GM04504 (cell line): ENCODE data around the gene HS6ST1.

Experiments
- DNase-seq: peaks from one replicate; pipeline ENCODE4 v3.0.0-alpha.2; 2012; ENCODE audit warnings: low read depth

The HS6ST1 gene

DNA sequence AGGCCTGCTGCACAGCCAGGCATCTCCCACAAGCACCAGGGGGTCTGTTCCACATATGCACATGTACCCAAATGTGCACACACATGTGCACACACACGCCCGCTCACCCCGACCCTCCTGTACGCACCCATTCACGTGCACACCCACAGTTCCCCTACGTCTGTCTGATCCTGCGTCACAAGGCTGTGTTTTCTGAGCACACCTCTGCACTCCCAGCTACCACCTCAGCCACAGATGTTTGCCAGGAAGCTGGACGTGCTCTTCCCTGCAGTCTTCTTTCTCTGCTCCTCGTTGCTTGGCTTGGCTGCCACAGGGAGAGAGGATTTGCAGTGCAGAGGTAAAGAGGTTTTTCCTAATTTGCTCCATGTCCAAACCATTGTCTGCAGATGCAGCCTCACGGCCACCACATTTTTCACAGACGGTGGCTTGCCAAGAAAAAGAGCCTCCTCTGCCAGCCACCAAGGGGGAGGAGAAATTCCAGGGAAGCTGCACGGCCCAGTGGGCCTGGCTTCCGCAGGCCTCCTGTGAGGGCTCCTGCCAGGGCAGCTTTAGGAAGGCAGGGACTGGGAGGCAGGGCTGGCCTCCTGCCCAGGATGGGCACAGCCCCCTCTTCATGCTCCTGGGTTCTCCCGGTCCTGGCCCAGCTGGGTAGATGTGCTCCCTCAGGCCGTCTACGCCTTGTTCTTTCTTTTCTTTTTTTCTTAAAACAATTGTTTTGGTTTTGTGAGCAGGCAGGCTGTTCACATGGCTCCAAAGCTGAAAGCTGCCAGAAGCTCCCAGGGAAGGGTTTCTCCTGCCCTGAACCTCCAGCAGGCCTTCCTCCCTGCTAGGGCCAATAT is 29.3 kb upstream of the HS6ST1 start:
- DNase-seq, result peak; percentile 57

DNA sequence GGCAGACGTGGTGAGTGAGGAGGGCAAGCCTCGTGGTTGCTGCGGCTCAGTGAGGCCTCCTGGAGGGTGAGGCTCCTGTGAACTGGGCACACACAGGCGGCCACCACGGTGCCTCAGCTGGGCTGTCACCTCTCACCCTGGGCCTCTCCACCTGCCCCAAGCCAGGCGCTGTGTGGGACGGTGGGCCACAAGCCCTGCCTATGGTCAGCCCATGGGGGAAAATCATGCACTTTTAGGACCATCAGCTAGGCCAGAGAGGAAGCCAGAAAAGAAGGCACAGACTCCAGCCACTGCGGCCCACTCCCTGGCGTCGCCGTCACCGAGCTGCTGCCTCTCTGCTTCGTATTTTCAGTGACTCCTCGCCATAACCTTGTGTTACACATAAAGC is 28.5 kb upstream of the HS6ST1 start:
- no peak for DNase-seq

DNA sequence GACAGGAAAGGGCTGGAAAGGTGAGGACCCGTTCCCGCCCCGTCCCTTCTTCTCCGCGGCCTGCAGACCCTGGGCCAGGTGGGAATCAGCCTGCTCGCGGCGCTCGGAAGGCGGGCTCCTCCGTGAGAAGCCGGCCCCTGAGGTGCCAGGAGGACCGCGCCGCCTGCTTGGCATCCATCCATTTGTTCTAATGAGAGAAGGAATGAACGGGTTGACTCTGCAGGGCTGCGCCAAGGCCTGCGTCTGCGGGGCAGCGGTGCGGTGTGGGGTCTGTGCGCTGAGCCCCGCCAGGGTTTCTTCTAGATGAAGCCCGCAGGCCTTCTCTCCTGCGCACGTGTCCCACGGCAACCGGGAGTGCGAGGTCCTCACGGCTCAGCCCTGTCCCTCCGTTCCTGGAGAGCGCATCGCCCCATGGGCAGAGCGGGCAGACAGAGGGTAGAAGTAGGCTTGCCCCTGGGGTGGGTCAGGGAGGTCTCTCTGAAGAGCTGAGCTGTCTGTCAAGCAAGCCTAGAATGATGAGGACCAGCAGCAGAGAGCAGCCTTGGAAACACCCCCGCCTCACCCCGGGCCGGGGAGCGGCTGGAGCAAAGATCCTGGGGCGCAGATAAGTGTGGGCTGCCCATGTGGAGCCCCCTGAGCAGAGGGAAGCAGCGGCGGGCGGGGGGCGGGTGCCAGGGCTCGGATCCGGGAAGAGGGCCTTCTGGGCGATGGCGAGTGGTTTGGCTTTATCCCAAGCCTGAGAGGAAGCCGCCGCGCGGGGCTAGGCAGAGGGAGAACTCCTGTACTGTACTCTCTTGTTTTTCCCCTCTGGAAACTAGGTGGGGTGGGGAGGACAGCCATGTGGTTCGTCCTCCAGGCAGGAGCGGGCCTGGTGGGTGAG is 27.9 kb upstream of the HS6ST1 start:
- DNase-seq, result no peak

DNA sequence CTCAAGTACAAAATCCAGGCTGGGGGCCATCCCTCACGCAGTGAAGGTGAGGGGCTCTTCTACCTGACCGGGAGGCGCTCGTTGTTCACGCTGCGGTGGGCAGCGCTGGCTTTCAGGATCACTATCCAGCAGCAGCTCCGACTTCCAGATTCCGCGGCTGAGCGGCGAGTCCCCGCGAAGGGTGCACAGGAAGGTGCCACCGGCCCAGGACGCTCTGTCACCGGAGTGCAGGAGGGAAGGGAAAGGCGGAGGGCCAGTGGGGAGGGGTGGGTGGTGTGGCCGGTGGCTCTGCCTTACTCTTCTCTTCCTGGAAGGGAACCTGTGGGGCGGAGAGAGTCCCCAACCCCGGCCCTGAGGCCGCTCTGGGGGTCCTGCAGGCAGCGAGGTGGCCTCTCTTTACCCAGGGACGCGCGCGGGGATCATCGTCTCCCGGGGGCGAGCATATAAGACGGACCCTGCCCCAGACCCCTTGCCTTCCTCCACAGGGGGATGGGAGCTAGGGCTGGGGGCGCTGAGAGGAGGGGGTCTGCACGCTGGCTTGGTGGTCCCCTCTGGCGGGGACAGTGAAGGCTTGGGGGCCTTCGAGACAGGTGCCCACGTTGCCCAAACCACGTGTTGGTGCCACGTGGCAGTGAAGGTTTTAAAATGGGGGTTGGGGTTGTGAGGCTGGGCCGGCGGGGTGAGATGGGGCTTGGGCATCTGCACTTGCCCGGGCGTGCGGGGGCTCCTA is 26.9 kb upstream of the HS6ST1 start:
- no peak for DNase-seq

DNA sequence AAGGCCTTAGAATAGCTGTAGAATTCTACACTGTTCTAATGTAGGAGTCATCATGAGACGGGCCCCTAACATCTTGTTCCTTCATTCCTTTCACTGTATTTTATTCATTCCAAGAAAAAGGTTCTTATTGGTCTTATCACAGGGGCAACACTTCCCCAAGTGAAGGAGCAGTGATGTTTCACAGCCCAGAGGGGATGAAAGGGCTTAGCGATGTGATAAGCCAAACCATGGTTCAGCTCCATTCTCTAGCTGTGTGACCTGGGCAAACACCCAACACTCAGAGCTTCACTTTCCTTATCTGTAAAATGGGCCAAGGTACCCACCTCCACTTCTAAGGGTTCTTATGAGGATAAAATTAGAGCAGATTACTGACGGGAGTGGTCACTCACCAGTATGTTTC is 25.4 kb upstream of the HS6ST1 start:
- no peak for DNase-seq

DNA sequence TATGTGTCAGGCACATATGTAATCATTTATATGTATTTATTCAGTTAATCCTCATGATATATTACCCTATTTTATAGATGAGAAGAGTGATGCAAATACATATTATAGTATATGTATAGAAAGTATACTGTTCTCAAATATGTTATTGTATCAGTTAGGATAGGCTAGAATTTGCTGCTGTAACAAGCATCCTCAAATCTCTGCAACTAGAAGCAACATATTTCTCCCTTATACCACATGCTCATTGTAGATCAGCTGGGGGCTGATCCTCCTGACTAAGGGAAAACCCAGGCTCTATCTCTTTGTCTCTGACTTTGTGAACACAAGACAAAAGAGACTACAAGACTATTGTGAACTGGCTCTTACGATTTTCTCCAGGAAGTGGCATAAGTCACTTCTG is 24.8 kb upstream of the HS6ST1 start:
- no peak for DNase-seq

DNA sequence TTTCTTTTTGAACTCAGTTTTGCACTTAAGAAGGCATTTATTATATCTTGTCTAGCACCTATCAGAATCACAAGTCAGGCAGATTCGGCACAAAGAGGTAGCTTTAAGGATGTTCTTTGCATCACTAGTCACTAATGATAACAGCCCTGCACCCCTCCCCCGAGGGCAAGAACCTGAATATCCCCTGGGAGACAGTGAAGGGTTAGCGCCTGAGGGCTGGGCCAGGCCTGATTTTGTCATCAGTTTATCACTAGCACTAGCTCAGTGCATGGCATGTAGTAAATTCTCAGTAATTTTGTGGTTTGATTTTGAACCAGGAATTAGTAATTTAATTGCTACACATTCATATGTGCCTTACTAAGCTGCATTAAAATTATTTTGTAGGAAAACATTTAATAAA is 23.9 kb upstream of the HS6ST1 start:
- no peak for DNase-seq

DNA sequence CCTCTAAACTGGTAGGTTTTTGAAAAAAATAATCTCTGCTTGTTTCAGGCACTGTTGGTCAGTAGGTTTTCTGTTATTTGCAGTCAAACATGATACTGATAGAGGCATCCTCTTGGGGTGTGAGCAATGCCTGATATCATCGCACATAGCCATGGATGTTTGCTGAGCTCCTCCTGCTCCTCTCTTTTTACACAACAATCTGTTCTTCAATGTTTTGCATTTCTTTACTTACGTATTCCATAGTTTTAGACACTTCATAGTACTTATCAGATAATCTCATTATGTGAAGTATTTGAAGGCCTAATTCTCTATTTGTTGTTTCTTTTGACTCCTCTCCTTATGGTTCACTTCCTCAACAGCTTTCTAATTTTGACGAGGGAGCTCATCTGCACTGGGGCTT is 23.0 kb upstream of the HS6ST1 start:
- DNase-seq, result no peak

DNA sequence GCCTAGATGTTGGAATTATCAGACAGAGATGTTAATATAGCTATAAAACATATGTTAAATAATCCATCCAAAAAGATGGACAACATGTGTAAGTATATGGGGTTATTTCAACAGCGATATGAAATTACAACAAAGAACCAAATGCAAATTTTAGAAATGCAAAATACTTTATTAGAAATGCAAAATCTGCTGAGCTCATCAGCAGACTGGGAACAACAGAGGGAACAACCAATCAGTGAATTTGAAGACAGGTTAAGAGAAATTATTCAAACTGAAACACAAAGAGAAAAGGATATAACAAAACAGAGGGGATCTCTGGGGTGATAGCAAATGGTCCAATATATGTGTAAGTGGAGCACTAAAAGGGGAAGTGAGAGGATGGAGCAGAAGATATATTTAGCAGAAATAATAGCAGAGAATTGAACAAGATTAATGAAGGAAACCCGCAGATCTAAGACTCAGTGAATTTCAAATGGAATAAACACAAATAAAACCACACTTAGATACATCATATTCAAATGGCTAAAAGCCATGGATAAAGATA is 13.5 kb upstream of the HS6ST1 start:
- no peak for DNase-seq

DNA sequence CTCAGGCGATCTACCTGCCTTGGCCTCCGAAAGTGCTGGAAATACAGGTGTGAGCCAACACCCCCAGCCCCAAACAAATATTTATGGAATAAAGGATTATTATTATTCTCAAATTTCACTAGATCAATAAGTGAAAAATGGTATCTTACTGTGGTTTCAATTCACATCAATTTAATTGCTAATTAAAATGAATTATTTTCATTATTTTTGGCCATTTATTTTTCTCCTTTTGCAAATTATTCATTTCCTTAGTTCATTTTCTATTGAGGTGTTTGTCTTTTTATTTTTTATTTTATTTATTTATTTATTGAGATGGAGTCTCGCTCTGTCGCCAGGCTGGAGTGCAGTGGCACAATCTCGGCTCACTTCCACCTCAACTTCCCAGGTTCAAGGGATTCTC is 11.9 kb upstream of the HS6ST1 start:
- DNase-seq, result no peak

DNA sequence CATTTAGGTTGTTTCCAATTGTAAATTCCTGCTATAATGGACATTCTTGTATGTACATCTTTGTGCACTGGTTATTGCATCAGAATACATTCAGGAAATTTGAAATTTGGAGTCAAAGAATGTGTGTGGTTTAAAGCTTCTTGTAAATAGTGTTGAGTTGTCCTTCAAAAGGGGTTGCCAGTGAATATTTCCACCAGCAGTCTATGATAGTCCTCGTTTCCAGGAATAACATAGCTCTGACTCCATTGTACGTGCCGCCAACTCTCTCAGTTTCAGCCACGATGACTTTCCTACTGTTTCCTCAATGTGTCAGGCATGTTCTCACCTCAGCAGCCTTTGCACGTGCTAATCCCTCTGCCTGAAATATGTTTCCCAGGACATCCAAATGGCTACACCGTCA is 10.9 kb upstream of the HS6ST1 start:
- DNase-seq, result no peak

DNA sequence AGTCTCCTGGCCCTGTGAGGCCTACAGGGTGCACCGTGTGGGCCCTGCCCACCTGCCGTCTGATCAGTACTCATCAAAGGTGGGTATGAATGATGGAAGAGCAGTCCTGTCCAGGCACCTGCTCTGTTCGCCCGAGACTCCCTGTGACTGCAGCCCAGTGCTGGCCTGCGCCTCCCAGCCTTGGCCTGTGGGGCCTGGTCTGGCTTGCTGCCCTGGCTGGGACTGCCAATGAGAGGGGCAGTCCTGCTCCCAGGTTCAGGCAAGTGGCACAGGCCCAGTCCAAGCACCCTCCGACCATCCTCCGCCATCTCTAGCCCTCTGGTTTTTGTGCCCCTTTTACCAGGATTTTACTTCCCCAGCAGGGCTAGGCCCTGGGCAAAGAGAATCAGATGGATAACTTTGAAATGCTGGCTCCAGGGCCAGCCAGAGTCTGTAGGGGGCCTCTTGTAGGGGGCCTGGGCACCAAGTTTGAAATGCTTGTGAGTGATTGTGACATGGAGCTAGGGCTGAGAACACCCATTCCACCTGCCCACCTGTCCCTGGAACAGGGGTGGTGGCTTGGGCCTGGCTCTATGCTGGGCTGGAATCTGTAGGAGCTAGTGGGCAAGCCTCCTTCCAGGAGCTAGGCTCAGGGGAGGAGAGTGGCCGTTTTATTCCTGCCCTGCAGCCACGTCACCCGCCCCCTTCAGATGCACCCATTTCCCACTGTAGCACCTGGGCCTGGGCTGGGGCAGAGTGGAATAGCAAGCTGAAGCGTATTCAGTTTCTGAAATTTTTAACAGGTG is 8.7 kb upstream of the HS6ST1 start:
- DNase-seq, result no peak

DNA sequence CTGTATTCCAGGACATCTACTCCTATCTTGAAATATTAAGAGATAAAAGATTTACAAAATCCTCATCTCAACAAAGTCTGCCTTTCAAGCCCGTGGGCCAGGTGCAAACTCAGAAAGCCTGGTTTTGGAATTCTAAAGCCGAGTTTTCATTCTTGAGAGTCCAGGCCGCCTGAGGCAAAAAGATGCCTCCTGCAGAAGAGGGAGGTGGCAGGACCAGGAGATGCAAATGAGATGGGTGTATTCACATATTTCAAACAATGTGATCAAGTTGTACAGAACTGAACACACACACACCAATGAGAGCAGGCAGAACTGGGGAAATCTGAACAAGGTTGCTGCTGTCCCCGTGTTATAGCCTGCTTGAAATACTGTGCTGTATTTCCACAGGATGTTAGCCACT is 7.7 kb upstream of the HS6ST1 start:
- DNase-seq, result no peak

DNA sequence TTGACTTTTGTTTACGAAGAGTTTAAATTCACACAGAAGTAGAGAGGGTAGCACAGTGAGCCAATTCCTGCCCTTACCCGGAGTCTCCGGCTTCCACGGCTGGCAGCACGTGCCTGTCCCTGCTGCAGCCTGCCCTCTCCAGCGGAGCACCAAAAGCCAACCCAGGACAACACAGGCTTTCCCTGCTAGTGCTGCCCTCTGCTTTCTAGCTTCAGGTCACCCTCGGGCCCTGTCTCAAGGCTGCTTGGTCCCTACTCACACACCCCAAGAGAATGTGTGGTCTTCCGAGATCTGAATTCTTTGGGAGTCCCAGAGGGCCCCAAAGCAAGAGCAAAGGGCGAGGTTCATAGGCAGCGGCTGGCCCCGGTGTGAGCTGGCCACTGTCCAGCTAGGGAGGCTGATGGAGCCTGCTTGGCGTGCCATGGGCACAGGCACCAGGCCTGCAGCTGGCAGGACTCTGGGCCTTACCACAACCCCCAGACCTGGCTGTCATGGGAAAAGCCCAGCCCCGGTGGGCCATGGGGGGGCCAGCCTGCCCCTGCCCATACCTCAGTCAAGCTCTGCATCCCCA is 7.0 kb upstream of the HS6ST1 start:
- no peak for DNase-seq

DNA sequence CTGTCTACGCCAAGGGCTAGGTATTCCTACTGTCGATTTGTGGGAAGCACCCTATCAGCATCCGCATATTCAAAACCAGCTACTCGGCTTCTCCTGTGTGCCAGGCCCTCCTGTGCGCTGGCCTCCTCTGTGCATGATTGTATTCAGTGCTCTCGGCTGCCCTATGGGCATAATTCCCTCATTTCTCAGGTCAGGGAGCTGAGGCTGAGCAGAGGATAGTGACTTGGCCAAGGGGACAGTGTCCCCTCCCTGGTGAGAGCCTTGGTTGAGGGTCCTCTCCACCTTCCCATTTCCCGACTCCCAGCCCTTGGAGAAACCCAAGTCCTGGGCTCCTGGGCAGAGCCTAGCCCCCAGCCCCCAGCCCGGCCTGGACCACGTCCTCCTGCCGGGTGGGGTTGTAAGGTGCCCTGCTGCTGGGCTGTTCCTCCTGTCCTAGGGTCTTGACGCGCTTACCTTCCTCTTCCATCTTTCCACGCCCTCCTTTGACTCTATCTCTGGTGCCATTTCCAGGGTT is 6.3 kb upstream of the HS6ST1 start:
- no peak for DNase-seq

DNA sequence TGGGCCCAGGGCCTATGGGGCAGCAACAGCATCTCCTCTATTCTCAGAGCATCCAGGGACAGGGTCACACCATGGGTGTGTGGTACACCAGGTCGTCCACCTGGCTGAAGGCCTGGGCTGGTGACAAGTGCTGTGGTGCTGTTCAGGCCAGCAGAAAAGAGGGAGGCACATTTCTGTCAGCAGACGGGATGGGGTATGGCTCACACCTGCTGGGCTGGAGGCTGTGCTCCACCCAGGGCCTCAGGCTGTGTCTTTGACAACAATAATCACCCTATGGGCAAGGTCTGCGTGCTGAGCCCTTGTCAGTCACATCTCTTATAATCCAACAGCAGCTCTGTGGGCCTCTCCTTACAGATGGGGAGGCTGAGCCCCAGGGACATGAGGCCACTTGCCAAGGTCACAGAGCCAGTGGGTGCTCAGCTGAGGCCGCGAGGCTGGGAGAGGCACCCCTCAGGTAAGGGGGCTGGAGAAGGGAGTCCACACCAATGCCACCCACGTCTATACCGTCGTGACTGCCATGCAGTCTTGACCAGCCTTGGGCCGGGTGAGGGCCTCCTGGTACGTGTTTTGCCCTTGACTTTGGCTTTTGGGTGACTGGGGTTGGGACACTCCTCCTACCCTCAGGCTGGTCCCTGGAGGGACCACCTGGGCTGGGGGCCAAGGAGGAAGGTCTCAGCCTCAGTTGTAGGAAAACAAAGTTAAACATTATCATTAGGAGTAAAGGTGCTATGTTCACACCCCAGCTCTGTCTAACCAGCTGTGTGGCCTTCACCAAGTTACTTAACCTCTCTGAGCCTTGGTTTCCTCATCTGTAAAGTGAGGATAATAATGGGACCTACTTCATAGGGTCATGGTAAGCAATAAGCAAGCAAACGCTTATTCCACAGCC is 5.6 kb upstream of the HS6ST1 start:
- DNase-seq, result no peak

DNA sequence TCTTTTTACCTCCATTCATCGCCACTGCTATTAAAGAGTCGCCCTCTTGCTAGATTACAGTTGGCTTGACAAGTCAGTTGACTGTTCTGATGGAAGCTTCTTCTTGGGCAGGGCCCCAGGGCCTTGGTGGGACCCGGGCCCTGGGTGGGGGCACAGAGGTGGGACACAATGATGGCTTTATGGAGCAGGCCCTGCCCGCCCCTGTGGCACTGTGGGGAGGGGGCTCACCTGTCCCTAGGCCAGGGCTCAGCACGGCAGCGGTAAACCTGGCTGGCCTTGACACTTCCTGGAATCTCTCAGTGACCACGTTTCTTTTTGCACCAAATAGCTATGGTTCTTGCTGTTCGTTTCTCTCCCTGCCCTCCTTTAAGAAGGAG is 4.9 kb upstream of the HS6ST1 start:
- no peak for DNase-seq

DNA sequence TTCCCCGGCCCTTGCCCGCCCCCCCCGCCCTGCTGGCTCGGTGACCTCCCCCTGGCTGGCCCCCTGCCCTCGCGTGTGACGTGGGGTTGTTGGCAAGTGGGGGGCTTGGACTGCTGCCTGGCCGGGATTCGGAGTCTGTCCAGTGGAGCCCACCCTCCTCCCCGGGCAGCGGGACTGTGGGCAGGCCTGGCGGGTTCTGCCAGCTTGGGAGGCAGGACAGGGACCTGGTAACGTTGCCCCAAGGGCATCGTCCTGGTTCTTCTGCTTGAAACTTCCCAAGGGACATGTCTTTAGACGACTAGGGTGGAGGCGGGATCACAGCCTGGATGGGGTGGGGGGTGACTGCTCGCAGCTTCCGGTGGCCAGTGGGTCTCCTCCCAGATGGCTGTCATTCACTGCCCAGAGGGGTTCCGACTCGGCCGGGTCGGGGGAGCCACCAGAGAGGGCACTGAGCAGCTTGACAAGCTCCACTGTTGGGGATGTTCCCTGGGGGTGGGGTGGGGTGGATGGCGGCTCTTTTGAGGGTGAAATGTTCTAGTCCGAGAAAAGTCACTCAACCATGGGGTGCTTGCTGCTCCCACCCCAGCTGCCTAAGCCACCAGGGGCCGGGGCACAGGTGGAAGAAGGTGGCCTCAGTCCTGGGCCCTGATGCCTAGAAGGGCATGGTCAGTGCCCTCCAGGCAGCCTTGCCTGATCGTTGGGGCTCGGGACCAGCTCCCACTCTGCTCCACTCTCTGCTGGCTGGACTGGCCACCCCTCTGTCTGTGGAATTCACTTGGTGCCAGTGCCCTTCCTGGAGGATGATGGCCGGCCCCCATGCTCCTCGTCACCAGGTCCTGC is 4.3 kb upstream of the HS6ST1 start:
- no peak for DNase-seq
